Measurements from ENCODE around the gene ZNF195.
"Not testable (repeated sequence)": the region's sequence is repeated elsewhere in the genome, so short reads cannot be mapped to it uniquely, and the experiment has no call there.

DNA sequence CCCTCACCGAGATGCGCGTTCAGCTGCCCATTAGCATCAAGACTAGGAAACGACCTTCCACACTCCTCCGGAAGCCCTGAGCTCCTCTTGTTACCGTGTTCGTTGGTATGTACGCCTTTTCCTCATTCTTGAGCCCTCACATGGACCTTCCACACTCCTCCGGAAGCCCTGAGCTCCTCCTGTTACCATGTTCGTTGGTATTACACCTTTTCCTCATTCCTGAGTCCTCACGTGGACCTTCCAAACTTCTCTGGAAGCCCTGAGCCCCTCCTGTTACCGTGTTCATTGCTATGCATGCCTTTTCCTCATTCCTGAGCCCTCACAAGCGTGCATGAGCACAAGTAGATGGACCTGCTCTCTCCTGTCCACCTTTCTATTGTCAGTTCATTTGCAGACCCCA lies 52.5 kb downstream of the ZNF195 start:
- TF ChIP-seq CTCF (conservative IDR thresholded peaks at IDR 0.05); EZH2 (IDR thresholded peaks at IDR 0.05; ENCODE audit: low read depth): not testable (repeated sequence)

All from PC-9 (cell line).